Muscle layer of duodenum (tissue), 2 donors: ENCODE data around the gene U2AF1.
"Not testable (repeated sequence)": the region's sequence is repeated elsewhere in the genome, so short reads cannot be mapped to it uniquely, and the experiment has no call there.

Source experiments
- H3K27ac ChIP-seq: one replicate; pipeline ENCODE4 v1.7.0; 2013; ENCODE audit warnings: mild to moderate bottlenecking, low read length
- H3K27me3 ChIP-seq: one replicate; pipeline ENCODE4 v1.7.0; 2013; ENCODE audit warnings: low read depth, mild to moderate bottlenecking, control low read depth, low read length
- H3K36me3 ChIP-seq, 2 donors: one replicate each; pipeline ENCODE4 v1.7.0; 2013; ENCODE audit warnings: low read length in 2 of 2, control low read depth in 1 of 2, mild to moderate bottlenecking in 1 of 2; ENCODE audit not compliant: insufficient read depth in 2 of 2, control insufficient read depth in 1 of 2
- H3K4me1 ChIP-seq, 2 donors: one replicate each; pipeline ENCODE4 v1.7.0; 2013; ENCODE audit warnings: low read length in 2 of 2, mild to moderate bottlenecking in 2 of 2, control low read depth in 1 of 2, moderate library complexity in 1 of 2; ENCODE audit not compliant: insufficient read depth in 2 of 2, control insufficient read depth in 1 of 2
- H3K4me3 ChIP-seq, 2 donors: one replicate each; pipeline ENCODE4 v1.7.0; 2013; ENCODE audit warnings: low read length in 2 of 2, low read depth in 1 of 2, mild to moderate bottlenecking in 1 of 2
- H3K9me3 ChIP-seq, 2 donors: one replicate each; pipeline ENCODE4 v1.7.0; 2013; ENCODE audit warnings: low read length in 2 of 2, control low read depth in 1 of 2, mild to moderate bottlenecking in 1 of 2; ENCODE audit not compliant: control insufficient read depth in 1 of 2
- donor health status: healthy.

U2AF1 gene, protein sequence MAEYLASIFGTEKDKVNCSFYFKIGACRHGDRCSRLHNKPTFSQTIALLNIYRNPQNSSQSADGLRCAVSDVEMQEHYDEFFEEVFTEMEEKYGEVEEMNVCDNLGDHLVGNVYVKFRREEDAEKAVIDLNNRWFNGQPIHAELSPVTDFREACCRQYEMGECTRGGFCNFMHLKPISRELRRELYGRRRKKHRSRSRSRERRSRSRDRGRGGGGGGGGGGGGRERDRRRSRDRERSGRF

GRCh38 chr21:43106965-43107793 is at the start of gene U2AF1:
Gene U2AF1 (minus strand): TSS chr21:43107570. CDS start chr21:43107494, 76 bp downstream.
- not testable (repeated sequence) for H3K27ac ChIP-seq, H3K4me1 ChIP-seq, H3K36me3 ChIP-seq, H3K27me3 ChIP-seq, H3K9me3 ChIP-seq
- peak within 1 kb of the TSS in 1 of 2 donors; percentile 42 for H3K4me3 ChIP-seq

- not testable (repeated sequence) for H3K27ac ChIP-seq, H3K36me3 ChIP-seq, H3K4me1 ChIP-seq, H3K27me3 ChIP-seq, H3K4me3 ChIP-seq, H3K9me3 ChIP-seq
Observed at GRCh38 chr21:43153601-43154000, 46.2 kb upstream of the U2AF1 start.

GRCh38 chr21:43149344-43149743 is 42.0 kb upstream of the U2AF1 start:
- H3K27ac ChIP-seq, H3K27me3 ChIP-seq, H3K4me1 ChIP-seq, H3K36me3 ChIP-seq, H3K4me3 ChIP-seq, H3K9me3 ChIP-seq: not testable (repeated sequence)

GRCh38 chr21:43147999-43148398 is 40.6 kb upstream of the U2AF1 start:
- not testable (repeated sequence) for H3K27ac ChIP-seq, H3K9me3 ChIP-seq, H3K4me1 ChIP-seq, H3K27me3 ChIP-seq, H3K4me3 ChIP-seq, H3K36me3 ChIP-seq

GRCh38 chr21:43146637-43147036 is 39.3 kb upstream of the U2AF1 start:
- not testable (repeated sequence) for H3K36me3 ChIP-seq, H3K4me1 ChIP-seq, H3K27me3 ChIP-seq, H3K27ac ChIP-seq, H3K4me3 ChIP-seq, H3K9me3 ChIP-seq

- not testable (repeated sequence) for H3K36me3 ChIP-seq, H3K27me3 ChIP-seq, H3K27ac ChIP-seq, H3K9me3 ChIP-seq, H3K4me3 ChIP-seq, H3K4me1 ChIP-seq
Observed at GRCh38 chr21:43141407-43141806, 34.0 kb upstream of the U2AF1 start.

GRCh38 chr21:43138944-43139343 is 31.6 kb upstream of the U2AF1 start:
- H3K27ac ChIP-seq, H3K27me3 ChIP-seq, H3K4me1 ChIP-seq, H3K9me3 ChIP-seq, H3K36me3 ChIP-seq, H3K4me3 ChIP-seq: not testable (repeated sequence)

DNA sequence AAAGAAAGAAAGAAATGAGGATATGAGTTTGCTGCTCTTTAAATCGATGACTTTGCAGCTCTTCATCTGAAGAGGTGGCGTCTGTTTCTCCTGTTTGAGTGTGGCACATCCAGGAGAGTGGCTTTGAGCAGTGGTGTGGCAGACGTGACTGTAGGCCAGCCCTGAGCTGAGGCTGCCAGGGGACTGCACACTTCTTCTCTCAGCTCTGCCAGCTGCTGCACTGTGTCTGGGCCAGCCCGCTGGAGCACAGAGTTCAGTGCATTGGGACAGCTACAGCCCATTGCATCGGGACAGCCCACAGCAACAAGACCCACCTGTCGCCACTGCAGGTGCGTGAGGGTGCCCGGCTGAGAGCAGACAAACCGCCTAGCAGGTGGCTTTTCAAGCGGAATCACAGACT is 27.1 kb upstream of the U2AF1 start:
- not testable (repeated sequence) for H3K36me3 ChIP-seq, H3K9me3 ChIP-seq, H3K27ac ChIP-seq, H3K4me1 ChIP-seq, H3K27me3 ChIP-seq, H3K4me3 ChIP-seq

DNA sequence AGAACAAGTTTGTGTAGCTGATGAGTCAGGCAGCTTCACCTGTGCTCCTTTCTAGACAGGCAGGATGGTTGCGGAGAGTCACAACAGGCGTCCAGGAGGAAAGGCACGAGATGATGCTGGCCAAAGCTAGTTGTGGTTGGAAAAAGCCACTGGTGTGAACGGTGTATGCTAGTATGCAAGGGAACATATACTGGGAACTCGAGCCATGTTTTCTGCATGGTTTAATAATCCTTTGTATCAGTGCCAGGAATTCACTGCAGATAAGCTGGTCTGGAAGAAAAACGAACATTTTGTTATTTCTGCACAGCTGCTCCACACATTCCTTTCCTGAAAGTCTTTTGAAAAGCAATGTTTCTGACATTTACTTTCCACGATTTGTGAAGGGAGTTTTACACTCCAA is 22.7 kb upstream of the U2AF1 start:
- not testable (repeated sequence) for H3K27me3 ChIP-seq, H3K4me1 ChIP-seq, H3K9me3 ChIP-seq, H3K4me3 ChIP-seq, H3K27ac ChIP-seq, H3K36me3 ChIP-seq

DNA sequence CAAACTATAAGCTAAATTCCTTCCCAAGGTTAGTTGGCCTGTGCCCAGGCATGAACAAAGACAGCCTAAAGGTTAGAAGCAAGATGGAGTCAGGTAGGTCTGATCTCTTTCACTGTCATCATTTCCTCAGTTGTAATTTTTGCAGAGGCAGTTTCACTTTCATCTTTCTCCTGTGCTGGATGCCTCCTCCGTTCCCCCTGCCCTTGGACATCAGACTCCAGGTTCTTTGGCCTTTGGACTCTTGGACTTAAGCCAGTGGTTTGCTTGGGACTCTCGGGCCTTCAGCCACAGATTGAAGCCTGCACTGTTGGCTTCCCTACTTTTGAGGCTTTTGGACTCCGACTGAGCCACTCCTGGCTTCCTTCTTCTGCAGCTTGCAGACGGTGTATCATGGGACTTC is 8.6 kb upstream of the U2AF1 start:
- not testable (repeated sequence) for H3K36me3 ChIP-seq, H3K4me1 ChIP-seq, H3K27ac ChIP-seq, H3K27me3 ChIP-seq, H3K4me3 ChIP-seq, H3K9me3 ChIP-seq

- not testable (repeated sequence) for H3K36me3 ChIP-seq, H3K4me1 ChIP-seq, H3K9me3 ChIP-seq, H3K27ac ChIP-seq, H3K4me3 ChIP-seq, H3K27me3 ChIP-seq
Observed at GRCh38 chr21:43114483-43114882, 7.1 kb upstream of the U2AF1 start.

- not testable (repeated sequence) for H3K4me3 ChIP-seq, H3K36me3 ChIP-seq, H3K9me3 ChIP-seq, H3K27me3 ChIP-seq, H3K4me1 ChIP-seq, H3K27ac ChIP-seq
Observed at GRCh38 chr21:43109006-43109405, 1.6 kb upstream of the U2AF1 start.
